ENCODE data around the gene DYSF.

GRCh38 chr2:71631411-71631931, 178.1 kb downstream of the DYSF start:
- TF ChIP-seq CTCF (conservative IDR thresholded peaks at IDR 0.05; ENCODE audit: low read depth, low read length), result no peak
- TF ChIP-seq EZH2 (IDR thresholded peaks at IDR 0.05; ENCODE audit: borderline replicate concordance, low read depth, low read length, poor library complexity, severe bottlenecking), result no peak
